NOMO-1 treated with DMSO at 0.1 percent for 48 hours (cell line): ENCODE results near the gene SLCO2A1.

Source experiments
- DNase-seq: peaks from one replicate; lab custom pipeline; 2025; ENCODE audit not compliant: unreplicated experiment; lab: John Stamatoyannopoulos, UW

SLCO2A1 gene

GRCh38 chr3:133887074-133887802, 142.5 kb downstream of the SLCO2A1 start:
- DNase-seq, result no peak

GRCh38 chr3:133886031-133886722, 143.5 kb downstream of the SLCO2A1 start:
- no peak for DNase-seq

DNA sequence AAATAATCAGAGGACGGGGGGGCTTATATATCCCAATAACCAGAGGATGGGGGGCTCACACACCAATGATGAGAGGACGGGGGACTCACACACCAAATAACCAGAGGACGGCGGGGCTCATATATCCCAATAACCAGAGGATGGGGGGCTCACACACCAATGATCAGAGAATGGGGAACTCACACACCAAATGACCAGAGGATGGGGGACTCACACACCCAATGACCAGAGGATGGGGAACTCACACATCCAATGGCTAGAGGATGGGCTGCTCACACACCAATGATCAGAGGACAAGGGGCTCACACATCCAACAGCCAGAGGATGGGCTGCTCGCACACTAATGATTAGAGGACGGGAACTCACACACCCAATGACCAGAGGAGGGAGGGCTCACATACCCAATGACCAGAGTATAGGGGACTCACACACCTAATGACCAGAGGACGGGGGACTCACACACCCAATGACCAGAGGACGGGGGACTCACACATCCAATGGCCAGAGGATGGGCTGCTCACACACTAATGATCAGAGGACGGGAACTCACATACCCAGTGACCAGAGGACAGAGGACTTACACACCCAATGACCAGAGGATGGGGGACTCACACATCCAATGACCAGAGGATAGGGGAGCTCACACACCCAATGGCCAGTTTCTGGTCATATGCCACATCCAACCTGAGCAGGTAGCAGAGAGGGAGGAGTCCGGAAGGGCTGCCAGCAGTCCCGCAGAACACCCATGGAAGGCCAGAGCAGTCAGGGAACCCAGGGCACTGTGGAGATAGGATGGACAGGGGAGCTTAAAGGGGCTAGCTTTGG, 144.6 kb downstream of the SLCO2A1 start:
- no peak for DNase-seq

DNA sequence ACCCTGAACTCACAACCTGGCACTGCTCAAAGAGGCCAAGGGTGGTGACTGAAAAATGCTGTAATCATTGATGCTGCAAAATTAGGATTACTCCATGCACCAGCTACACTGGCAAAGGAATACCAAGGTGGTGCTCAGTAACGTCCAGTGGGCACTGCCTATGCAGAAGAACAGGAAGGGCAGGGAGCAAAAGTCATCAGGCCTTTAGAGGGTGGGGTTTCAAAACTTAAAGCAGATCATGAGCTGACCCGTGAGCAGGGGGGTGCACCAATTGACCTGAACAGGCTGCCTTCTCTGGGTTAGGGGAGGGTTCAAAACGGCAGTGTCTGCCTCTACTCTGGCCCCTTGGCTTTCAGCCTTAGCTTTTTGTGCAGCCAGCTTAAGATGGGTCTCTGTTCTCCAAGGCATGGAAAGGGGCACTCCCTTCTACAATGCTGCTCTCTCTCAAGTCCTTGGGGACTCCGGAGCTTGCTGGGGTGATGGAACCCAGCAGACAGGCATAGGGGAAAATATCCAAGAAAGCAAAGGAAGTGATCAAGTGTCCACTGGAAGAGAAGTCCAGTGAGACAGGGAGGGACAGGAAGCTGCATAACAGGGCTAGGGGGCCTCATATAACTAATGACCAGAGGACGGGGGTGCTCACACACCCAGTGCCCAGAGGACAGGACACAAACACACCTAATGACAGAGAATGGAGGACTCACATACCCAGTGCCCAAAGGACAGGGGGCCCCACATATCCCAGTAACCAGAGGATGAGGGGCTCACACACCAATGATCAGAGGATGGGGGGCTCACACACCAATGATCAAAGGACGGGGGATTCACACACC, 145.5 kb downstream of the SLCO2A1 start:
- DNase-seq, result no peak

DNA sequence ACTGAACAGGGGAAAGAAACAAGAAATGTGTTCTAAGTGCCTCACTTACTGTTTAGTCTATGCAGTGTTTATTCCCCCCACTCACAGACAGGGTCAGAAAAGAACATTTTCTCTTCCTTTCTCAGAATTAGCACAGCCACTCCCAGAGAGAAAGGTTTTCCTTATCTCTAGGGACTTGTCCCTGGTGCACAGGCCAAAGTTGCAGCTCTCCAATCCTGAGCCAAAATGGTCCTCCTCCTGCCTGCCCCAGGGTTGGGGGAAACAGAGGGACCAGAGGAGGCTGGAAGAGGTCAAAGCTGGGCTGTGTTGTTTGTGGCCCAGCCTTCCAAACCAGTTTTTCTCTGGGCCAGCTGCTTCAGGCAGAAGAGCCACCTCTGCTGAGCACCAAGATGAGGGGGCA, 146.1 kb downstream of the SLCO2A1 start:
- DNase-seq, result no peak

GRCh38 chr3:133882986-133883586, 146.6 kb downstream of the SLCO2A1 start:
- no peak for DNase-seq

DNA sequence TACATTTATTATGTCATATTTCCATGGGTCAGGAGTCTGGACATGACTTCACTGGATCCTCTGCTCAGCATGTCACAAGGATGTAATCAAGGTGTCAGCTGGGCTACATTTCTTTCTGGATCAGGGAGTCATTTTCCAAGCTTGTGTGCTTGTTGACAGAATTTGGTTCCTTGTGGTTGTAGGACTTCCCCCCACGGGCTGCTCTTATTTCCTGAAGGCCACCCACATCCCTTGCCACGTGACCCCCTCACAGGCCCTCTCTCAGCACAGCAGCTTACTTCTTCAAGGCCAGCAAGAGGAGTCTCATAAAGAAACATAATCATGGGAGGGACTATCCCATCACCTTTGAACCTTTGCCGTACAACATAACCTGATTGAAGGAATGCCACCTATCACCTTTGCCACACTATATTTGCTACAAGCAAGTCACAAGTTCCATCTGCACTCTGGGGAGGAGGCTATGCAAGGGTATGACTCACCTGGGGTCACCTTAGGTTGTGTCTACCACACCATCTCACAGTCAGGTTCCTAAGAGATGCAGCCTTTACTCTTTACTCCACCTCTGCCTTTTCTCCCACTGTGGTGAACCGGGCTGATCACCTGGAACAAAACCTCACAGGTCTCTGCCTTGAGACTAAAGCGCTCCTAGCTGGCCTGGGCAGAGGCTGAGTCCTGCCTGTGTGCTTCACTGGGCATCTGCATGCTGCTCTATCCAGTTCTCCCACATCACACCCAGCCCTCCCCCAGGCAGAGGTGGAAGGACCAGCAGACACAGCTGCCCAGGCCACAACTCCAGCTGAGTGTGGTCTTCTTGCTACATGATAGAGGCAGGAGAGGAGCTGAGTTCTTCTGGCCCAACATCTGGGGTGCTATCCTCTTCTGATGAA, 147.5 kb downstream of the SLCO2A1 start:
- DNase-seq, result no peak

DNA sequence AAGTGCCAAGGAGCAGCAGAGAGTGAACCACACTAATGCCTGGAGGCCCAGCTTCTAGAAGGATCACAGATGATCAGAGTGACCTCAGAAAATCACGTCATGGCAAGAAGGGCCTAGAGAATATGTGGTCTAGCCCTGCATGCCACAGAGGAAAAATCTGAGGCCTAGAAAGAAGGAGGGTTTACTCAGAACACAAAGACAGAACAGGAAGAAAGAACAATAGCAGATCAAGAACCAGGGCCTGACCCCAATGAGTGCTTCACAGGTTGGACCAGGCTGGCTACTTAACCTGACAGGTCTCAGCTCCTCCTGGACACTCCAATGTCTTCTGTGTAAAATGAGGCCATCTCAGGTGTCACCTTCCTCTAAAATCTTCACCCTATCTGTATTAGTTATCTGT, 148.2 kb downstream of the SLCO2A1 start:
- DNase-seq, result no peak

- DNase-seq, result no peak
Observed at GRCh38 chr3:133880886-133881455, 148.8 kb downstream of the SLCO2A1 start.

GRCh38 chr3:133880287-133880686, 149.4 kb downstream of the SLCO2A1 start:
- no peak for DNase-seq

DNA sequence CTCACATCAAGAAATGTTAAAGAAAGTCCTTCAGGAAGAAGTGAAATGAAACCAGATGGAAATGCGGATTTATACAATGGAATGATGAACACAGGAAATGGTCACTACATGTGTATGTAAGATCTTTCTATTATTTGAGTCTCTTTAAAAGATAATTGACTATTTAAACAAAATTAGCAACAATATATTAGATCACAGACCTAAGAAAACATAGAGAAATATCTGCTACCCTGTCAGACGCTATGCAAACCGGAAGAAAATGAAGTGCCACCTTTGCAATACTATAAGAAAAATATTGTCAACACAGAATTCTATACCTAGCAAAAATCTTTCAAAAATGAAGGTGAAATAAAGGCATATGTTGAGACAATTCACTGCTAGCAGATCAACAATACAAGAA, 151.2 kb downstream of the SLCO2A1 start:
- no peak for DNase-seq
